ENCODE measurements around the gene OGDH. TPM values are rescaled to one million over a fixed set of nuclear protein-coding genes. Genes with fewer than 3 reads are reported as not detected.

OGDH gene
- total and polyA plus RNA-seq, 2 of the 13 experiments (the other 11 are each of a cell fraction or from before 2014, with no cell fraction given) = 17.4 to 25.4 TPM

GRCh38 chr7:44573464-44574286, 32.8 kb upstream of the OGDH start, which contains the start of gene DDX56 (continued):
- TF ChIP-seq GATA4 (IDR thresholded peaks at IDR 0.05; ENCODE audit: borderline replicate concordance, low read depth) (peak; percentile 45; the same call in 1 of the 2 replicates), YEATS4 (CRISPR knock-in tag; IDR thresholded peaks at IDR 0.05; ENCODE audit: borderline replicate concordance) (peak; percentile 98), CBX2 (IDR thresholded peaks at IDR 0.05; ENCODE audit: low read depth, low read length) (no peak), CBX2 (CRISPR knock-in tag; IDR thresholded peaks at IDR 0.05; ENCODE audit: low read depth) (no peak), HNRNPK (IDR thresholded peaks at IDR 0.05; ENCODE audit: low read depth, low read length, poor library complexity, severe bottlenecking) (no peak), JUND (CRISPR knock-in tag; IDR thresholded peaks at IDR 0.05) (no peak), ZFY (CRISPR knock-in tag; IDR thresholded peaks at IDR 0.05) (peak; percentile 97), GABPA (IDR thresholded peaks at IDR 0.05; ENCODE audit: low read depth, low read length) (no peak), GABPA (CRISPR knock-in tag; IDR thresholded peaks at IDR 0.05; ENCODE audit: low read depth) (peak; percentile 97), ATF2 (CRISPR knock-in tag; IDR thresholded peaks at IDR 0.05) (peak; percentile 76; the same call in 1 of the 2 replicates), ZMAT5 (CRISPR knock-in tag; IDR thresholded peaks at IDR 0.05; ENCODE audit: borderline replicate concordance, low read depth) (no peak)
- TF ChIP-seq, protein P1, sequence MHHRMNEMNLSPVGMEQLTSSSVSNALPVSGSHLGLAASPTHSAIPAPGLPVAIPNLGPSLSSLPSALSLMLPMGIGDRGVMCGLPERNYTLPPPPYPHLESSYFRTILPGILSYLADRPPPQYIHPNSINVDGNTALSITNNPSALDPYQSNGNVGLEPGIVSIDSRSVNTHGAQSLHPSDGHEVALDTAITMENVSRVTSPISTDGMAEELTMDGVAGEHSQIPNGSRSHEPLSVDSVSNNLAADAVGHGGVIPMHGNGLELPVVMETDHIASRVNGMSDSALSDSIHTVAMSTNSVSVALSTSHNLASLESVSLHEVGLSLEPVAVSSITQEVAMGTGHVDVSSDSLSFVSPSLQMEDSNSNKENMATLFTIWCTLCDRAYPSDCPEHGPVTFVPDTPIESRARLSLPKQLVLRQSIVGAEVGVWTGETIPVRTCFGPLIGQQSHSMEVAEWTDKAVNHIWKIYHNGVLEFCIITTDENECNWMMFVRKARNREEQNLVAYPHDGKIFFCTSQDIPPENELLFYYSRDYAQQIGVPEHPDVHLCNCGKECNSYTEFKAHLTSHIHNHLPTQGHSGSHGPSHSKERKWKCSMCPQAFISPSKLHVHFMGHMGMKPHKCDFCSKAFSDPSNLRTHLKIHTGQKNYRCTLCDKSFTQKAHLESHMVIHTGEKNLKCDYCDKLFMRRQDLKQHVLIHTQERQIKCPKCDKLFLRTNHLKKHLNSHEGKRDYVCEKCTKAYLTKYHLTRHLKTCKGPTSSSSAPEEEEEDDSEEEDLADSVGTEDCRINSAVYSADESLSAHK (CRISPR knock-in tag; IDR thresholded peaks at IDR 0.05; ENCODE audit: borderline replicate concordance) = no peak
- TF ChIP-seq, protein P2, sequence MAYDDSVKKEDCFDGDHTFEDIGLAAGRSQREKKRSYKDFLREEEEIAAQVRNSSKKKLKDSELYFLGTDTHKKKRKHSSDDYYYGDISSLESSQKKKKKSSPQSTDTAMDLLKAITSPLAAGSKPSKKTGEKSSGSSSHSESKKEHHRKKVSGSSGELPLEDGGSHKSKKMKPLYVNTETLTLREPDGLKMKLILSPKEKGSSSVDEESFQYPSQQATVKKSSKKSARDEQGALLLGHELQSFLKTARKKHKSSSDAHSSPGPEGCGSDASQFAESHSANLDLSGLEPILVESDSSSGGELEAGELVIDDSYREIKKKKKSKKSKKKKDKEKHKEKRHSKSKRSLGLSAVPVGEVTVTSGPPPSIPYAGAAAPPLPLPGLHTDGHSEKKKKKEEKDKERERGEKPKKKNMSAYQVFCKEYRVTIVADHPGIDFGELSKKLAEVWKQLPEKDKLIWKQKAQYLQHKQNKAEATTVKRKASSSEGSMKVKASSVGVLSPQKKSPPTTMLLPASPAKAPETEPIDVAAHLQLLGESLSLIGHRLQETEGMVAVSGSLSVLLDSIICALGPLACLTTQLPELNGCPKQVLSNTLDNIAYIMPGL (CRISPR knock-in tag; IDR thresholded peaks at IDR 0.05; ENCODE audit: borderline replicate concordance in 1 of 2, low read depth in 1 of 2) = peak; percentile 67 to 75; a peak in 3 of 4 replicates
